Suprapubic skin (tissue), 3 donors: ENCODE measurements around the gene ESF1.

Experiments used
- CTCF ChIP-seq, 2 donors: fragments of 200-600 bp in 1 of 2; fragments of 450-650 bp in 1 of 2; sonication (generic) in 1 of 2; IDR thresholded peaks; one replicate each; pipeline ENCODE4 v1.5.1; 2016 to 2019; ENCODE audit warnings: antibody characterized with exemption in 2 of 2, mild to moderate bottlenecking in 1 of 2, moderate library complexity in 1 of 2
- POLR2A ChIP-seq, 2 donors: fragments of 450-650 bp; IDR thresholded peaks; one replicate each; pipeline ENCODE4 v1.6.1; 2017; ENCODE audit warnings: antibody characterized with exemption in 2 of 2, mild to moderate bottlenecking in 2 of 2, moderate library complexity in 2 of 2

GRCh38 chr20:13739731-13740649 lies 44.7 kb downstream of the ESF1 start:
- no peak for TF ChIP-seq CTCF (IDR thresholded peaks at IDR 0.05)
- TF ChIP-seq POLR2A (IDR thresholded peaks at IDR 0.05): no peak
